LoVo (cell line): ENCODE data around the gene ACY1.

Source experiments
- DNase-seq: peaks from one replicate; pipeline ENCODE4 v3.0.0-alpha.2; 2016; ENCODE audit warnings: low spot score

The ACY1 gene

DNA sequence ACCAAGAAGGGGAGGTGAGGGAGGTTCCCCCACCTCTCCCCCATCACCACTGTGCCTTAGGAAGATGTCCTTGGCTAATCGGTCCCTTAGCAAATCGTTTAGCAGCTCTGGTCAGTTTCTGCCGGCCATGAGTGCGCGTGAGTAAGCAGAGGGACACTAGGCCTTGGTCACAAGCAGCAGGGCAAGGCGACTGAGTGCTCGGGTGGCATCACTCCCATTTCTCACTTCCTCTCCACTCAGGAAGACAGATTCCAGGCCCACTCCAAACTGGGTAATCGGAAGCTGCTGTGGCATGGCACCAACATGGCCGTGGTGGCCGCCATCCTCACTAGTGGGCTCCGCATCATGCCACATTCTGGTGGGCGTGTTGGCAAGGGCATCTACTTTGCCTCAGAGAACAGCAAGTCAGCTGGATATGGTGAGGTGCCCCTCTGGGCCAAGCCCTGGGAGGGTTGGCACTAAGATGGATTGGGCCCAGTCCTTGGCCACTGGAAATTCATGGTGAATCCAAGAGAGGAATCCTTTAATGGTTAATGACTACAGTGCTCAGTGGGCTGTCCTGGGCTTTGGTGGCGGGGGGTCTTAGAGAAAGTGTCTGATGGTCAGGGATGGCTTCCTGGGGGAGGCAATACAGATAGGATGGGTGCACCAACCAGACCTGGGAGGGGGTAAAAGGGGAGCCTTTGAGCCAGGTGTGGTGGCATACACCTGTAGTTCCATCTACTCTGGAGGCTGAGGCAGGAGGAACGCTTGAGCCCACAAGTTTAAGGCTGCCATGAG lies 37.2 kb upstream of the ACY1 start:
- no peak for DNase-seq

DNA sequence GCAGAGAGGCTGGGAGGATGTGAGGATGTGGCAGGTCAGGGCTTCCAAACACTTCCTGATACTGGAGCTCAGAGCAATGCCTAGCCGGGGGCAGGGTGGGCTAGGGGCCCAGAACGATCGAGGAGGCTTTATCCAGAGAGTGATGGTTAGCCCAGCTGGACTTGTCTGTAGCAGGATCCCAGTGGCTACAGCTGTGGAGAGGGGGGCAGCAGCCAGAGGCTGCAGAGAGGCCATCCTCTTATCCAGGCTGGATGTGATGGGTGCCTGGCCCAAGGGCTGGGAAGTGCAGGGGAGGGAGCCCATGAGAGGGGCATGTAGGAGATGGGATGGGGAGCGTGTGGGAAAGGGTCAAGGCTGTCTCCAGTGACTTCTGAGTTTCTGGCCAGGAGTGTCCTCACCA lies 36.5 kb upstream of the ACY1 start:
- no peak for DNase-seq

DNA sequence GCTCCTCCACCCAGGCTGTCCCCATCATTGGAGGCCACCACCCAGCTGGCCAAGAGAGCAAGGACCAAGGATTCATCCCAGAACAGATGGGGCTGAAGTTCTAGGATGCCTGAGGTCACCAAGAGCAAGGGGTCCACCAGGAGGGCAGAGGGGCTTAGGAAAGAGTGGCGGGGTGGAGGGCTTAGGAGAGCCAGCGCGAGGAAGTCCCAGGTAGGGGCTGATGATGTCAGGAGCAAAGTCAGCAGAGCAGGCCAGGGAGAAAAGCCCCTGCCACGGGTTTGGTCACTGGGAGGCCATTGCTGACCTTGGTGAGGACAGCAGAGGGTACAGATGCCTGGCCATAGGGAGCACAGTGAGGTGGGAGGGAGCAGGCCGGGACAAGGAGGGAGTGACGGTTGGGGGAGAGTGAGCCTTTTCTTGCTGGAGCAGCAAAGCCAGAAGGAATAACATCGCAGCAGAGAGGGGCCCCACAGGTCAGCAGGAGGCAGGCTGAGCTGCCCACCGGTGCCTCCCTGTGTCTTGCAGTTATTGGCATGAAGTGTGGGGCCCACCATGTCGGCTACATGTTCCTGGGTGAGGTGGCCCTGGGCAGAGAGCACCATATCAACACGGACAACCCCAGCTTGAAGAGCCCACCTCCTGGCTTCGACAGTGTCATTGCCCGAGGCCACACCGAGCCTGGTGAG lies 36.0 kb upstream of the ACY1 start:
- no peak for DNase-seq

DNA sequence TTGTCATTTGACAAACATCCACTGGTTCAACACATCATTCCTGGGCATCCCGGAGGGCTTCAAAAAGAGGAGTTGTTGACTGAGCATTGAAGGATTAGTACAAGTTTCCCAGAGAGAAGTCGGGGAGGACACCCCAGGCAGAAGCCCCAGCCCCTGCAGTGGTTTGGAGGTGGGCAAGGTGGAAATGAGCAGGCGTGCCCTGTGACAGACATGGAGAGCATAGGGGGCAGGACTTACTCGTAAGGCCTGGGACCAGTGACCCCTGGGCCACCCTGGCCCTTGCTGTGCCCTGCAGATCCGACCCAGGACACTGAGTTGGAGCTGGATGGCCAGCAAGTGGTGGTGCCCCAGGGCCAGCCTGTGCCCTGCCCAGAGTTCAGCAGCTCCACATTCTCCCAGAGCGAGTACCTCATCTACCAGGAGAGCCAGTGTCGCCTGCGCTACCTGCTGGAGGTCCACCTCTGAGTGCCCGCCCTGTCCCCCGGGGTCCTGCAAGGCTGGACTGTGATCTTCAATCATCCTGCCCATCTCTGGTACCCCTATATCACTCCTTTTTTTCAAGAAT lies 35.2 kb upstream of the ACY1 start:
- DNase-seq, result no peak

DNA sequence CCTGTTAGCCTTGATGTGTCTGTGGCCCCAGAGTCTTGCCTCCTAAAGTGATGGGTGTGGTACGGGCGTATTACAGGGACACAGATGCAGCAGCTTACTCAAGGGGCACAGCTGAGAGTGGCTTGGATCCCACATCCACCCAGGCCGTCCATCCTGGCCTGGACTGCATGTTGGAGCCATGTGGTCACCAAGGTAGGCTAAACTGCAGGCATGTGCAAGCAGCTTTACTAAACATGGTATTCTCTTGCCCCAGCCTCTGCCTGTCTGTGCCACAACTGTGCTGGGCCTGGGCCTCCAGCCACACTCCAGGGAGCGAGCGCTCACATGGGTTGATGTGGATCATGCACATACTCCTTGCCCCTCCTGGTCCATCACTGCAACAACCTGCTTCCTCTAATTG lies 34.2 kb upstream of the ACY1 start:
- no peak for DNase-seq

DNA sequence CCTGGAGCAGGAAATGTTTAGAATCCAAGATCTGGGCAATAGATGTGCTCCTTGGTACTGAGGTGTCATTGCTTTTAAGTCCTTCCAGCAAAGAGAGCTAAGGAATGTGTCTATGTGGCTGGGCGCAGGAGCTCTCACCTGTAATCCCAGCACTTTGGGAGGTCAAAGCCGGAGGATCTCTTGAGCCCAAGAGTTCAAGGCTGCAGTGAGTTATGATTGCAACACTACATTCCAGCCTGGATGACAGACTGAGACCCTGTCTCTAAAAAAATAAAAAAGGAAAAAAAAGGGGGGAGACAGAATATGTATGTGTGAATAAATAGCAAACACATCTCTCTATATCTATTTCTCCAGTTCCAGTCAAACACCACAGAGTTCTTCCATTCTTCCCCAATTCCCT lies 32.4 kb upstream of the ACY1 start:
- no peak for DNase-seq

DNA sequence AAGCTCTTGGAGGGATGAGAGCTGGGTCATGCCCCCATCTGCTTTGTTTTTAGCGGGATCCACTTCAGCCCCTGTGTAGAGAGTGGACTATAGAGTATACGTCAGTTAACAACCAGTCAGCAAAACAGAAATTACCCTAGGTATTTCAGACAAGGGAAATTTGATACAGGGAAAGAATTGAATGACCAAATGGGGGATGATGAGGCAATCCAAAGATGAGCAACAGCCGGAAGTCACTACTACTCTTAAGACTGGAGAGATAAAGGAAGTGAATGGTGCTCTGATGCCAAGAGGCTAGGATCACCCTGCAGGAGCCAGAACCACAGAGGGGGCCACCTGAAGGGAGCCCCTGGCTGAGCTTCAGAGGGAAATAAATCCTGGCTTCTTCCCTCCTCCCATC lies 29.9 kb upstream of the ACY1 start:
- no peak for DNase-seq

DNA sequence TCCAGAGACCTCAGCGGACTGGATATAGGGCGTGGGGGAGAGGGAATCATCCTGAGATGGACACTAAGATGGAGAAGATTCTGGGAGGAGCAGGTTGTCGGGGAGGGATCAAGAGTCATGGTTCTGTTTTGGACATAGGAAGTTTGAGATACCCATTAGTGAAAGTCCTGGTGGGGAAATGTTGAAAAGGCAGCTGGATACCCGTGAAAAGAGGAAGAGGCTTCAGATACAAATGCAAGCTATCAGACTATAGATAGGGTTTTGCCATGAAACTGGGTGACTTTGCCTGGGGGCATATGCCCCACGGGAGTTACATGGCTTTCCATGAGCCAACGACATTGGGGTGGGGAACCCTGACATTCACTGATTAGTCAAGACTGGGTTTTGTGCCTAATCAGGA lies 29.2 kb upstream of the ACY1 start:
- no peak for DNase-seq

DNA sequence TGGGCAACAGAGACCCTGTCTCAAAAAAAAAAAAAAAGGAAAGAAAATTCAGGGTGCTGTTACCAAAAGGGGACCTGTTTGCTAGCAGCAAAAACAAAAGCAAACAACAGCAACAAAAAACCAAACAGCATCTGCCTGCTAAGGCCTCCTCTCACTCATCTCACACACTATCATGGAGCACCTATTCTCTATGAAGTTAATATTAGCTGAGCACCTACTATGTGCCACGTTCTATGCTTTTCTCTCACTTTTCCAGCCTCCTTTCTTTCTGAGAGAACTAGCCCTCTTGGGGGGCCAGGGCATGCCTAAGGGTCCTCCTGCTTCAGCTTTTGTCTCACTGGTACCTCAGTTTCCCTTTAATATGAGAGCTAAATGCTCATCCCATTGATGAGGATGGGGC lies 28.6 kb upstream of the ACY1 start:
- no peak for DNase-seq

DNA sequence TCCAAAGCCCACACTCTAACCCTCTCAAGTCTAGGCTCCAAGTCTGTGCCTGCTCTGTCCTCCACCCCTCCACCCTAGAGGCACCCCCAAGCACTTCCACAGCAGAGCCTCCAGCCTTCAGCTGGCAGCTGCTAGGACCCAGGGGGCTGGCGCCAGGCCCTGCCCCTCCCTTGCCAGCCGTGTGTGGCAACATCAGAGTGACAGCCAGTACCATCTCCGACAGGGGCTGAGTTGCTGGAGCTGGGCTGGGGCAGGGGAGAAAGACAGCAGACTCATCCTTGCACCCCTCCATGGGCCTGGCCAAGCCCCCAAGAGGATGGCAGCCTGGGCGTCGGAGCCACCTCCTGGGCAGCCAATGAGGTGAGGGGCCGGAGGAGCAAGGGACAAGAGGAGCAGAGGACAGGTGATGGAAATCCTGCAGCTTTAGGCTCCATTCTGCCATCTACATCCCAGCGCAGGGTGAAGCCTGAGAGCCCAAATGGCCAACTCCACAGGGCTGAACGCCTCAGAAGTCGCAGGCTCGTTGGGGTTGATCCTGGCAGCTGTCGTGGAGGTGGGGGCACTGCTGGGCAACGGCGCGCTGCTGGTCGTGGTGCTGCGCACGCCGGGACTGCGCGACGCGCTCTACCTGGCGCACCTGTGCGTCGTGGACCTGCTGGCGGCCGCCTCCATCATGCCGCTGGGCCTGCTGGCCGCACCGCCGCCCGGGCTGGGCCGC lies 28.0 kb upstream of the ACY1 start, which contains the start of gene GPR62:
Gene GPR62, plus strand, starts transcription at position 207 of the 718 bp plus-strand sequence. Its CDS starts 272 bp downstream, at position 479.
- no peak for DNase-seq

DNA sequence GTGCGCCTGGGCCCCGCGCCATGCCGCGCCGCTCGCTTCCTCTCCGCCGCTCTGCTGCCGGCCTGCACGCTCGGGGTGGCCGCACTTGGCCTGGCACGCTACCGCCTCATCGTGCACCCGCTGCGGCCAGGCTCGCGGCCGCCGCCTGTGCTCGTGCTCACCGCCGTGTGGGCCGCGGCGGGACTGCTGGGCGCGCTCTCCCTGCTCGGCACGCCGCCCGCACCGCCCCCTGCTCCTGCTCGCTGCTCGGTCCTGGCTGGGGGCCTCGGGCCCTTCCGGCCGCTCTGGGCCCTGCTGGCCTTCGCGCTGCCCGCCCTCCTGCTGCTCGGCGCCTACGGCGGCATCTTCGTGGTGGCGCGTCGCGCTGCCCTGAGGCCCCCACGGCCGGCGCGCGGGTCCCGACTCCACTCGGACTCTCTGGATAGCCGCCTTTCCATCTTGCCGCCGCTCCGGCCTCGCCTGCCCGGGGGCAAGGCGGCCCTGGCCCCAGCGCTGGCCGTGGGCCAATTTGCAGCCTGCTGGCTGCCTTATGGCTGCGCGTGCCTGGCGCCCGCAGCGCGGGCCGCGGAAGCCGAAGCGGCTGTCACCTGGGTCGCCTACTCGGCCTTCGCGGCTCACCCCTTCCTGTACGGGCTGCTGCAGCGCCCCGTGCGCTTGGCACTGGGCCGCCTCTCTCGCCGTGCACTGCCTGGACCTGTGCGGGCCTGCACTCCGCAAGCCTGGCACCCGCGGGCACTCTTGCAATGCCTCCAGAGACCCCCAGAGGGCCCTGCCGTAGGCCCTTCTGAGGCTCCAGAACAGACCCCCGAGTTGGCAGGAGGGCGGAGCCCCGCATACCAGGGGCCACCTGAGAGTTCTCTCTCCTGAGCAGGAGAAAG lies 27.2 kb upstream of the ACY1 start:
- DNase-seq, result no peak

DNA sequence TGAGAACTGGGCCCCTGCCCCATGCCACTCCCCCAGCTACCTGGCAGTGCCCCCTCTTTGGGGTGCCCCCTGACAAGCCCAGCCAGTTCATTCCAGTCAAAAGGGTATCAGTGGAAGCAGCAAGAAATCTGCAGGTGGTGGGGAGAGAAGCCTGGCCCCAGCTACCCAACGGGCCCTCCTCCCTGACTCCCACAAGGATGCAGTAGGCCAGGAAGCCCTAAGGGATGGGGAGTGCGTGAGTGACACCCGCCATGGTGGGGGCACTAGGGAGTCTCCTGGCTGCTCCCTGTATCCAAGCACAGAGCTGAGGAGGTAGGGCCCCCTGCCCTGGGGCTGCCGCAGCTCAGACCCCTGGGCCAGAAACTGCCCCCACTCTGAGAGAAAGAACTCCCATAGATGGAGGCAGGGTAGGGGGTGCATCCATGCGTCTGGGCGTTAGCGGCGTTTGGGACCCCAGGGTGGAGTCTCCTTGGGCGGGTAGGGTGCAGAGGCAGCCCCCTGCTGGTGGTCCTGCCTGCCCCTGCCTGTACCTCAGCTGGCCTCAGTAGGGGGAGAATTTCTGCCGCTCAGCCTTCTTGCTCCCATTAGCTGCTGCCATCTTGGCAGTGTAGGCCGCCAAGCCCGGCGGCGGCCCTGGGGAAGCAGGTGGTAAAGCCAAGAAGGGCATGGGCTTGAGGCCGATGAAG lies 25.7 kb upstream of the ACY1 start:
- no peak for DNase-seq

DNA sequence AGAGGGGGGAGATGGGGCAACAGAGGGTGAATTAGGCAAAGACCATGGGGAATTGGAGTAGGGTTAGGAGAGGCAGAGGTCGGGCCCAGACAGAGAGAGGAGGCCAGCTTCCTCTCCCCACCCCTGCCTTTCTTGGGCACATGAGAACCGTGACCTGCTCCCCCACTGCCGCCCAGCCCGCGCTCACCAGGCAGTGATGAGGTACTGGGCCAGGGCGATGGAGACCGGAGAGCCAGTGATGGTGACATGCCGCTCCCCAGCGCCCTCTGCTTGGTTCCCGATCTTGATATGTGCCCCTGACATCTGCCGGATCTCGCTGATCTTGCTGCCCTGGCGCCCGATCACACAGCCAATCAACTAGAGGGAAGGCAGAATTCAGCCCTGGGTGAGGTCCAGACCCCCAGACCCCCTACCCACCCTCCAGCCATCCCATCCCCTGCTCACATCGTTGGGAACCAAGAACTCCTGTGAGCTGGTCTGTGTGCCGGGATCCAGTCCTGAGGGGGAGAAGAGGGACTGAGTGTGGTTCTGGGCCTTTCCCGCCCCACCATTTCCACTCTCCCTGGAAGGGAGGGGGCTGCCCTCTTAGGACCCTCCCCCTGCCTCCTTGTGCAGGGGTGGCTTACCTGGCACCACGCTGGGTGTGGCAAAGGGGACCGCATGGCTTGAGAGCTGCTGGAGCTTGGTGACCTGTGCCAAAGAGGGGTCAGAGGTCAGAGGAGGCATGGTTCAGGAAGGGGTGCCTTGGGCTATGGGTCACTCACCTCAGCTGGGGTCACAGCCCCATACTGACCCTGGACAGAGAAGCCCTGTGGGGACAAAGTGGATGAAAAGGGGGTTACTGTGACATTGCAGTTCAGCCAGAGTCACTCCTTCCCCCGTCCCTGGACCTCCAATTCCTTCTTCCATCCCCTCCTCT lies 24.5 kb upstream of the ACY1 start:
- no peak for DNase-seq

DNA sequence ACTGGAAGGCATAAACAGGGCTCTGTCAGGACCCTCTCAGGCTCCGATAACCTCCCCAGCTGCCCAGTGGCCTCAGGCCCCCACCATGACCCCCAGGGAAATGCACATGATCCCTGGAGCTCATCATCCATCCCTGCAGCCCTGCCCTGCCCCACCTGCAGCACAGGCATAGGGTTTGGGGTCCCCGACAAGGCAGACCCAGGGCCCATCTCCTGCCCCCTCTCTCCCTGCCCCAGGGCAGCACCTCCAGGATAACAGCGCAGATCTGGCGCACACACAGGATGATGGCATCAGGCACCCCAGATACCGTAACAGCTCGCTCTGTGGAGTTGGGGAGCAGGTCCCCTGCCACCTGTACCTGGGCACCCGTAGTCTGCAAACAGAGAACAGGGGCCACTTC lies 23.7 kb upstream of the ACY1 start:
- DNase-seq, result no peak

DNA sequence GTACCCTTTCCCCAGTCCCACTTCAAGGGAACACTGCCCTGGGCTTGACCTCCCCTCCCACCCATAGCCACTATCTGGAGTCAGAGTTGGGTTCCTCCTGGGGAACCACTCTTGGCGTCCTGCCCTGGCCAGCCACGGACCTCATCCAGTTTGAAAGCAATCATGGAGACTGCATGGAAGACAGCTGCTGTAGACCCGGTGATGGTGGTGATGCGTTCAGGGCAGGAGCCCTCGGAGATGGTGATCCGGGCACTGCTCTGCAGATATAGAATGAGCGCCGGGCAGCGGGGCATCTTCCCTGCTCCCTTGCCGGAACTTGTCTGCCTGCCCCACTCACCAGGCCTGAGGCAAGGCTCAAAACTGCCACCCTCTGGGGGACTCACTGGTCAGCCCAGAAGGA lies 22.9 kb upstream of the ACY1 start:
- no peak for DNase-seq

DNA sequence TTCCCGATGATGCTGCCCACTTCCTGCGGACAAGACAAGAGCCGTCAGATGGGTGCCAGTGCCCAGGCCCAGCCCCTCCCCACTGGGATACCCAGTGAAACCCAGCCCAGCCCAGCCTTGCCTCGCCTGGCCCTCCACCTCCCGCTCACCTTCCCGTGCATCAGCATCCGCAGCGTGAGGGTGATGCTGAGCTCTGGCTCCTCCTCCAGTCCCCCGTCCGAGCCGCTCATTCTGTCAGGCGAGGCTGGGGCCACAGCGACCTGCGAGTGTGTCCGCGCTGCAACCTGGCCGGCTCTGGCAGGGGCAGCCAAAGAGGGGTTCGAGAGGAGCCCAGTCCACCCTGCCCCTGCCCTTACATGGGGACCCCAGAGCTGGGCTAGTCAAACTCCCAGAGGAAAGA lies 22.3 kb upstream of the ACY1 start:
- DNase-seq, result no peak

DNA sequence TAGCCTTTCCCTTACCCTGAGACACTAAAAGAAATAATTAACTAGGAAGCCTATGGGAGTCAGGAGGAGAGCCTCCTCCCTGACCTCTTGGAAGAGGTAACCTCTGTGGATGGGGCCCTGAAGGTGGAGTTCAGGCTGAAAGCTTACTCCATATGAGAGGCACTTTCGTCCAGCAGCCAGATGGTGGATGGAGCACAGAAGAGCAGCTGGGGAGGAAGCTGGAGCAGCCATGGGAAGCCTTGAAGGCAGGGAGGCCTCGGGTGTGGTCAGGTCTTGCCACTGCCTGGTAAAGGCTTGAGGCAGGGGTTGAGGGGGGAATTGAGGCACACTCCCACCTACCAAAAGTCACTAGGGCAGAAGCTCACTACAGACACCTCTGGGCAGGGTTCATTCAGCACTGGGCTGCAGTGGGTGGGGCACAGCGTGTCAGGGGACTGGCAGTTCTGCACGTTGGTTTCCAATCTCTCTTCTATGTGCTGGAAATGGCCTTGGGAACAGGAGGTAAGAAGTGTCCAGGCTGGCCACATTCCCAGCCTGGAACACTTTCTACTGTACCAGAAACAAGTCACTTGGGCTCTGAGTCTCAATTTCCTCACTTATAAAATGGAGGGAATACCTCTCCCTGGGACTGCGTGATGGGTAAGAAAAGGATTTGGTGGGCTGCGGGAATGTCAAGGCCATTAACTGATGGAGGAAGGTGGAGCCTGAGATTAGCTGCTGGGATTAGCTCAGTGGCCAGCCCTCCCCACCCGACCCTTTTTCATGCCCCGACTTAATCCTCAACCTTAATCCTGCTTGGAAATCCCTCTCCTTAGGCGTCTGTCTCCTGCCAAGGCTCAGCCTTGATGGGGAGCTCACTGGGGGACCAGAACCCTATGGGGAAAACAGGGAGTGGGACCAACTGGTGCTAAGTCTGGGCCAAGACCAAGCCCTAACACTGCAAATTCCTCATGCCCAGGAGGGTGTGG lies 21.4 kb upstream of the ACY1 start:
- DNase-seq, result no peak

DNA sequence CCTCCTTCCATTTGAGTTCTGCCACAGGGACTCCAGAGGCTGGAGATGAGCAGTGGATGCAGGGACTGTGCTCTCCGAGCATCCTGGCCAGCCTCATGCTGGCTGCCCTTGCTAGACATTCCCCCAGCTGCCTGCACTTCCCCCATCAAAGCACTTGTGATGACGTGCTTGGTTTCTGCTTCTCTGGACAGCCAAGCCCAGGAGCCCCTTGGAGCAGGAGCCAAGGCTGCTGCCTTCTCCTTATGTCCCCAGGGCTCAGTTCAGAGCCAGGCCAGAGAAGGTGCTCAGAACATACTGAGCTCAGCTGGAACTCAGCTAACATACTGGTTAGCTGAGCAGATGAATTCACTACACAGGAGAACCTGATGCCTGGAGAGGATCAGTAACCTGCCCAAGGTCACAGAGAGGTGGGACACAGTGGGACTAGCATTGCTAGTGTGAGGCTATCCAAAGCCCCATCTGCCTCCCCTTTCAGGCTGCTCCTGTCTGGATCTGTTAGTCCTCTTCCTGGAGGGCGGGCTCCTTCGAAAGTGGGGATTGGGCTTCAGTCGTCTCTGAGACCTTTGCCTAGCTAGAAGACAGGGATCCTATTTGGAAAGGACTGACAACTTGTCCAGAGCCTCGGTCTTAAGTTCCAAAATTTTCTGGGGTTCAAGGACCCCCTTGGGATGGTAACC lies 20.3 kb upstream of the ACY1 start:
- DNase-seq, result no peak
